Neuronal stem cell (in vitro differentiated cells): ENCODE data around the gene MRFAP1.

ENCODE experiments used
- DNase-seq: peaks from one replicate; pipeline ENCODE4 v3.0.0-alpha.2; 2013; ENCODE audit warnings: low spot score
- H2AFZ ChIP-seq: one replicate; pipeline ENCODE4 v1.6.1; 2013; ENCODE audit warnings: mild to moderate bottlenecking, low read length, inconsistent platforms
- H2AK5ac ChIP-seq: 2 replicates; pipeline ENCODE4 v1.6.1; 2013; ENCODE audit warnings: low read depth, mild to moderate bottlenecking, inconsistent platforms, low read length, moderate library complexity, mixed read lengths
- H2BK120ac ChIP-seq: 2 replicates; pipeline ENCODE4 v1.6.1; 2013; ENCODE audit warnings: low read depth, mild to moderate bottlenecking, inconsistent platforms, low read length, moderate library complexity, mixed read lengths
- H2BK12ac ChIP-seq: one replicate; pipeline ENCODE4 v1.6.1; 2013; ENCODE audit warnings: low read length, inconsistent platforms
- H2BK15ac ChIP-seq: 2 replicates; pipeline ENCODE4 v1.6.1; 2013; ENCODE audit warnings: mild to moderate bottlenecking, low read length, inconsistent platforms, mixed read lengths
- H2BK5ac ChIP-seq: one replicate; pipeline ENCODE4 v1.6.1; 2013; ENCODE audit warnings: inconsistent platforms, mild to moderate bottlenecking, low read length, moderate library complexity
- H3K14ac ChIP-seq: one replicate; pipeline ENCODE4 v1.6.1; 2013; ENCODE audit warnings: low read length, inconsistent platforms
- H3K18ac ChIP-seq: 2 replicates; pipeline ENCODE4 v1.6.1; 2013; ENCODE audit warnings: low read length, inconsistent platforms
- H3K23ac ChIP-seq: 2 replicates; pipeline ENCODE4 v1.6.1; 2013; ENCODE audit warnings: low read depth, mild to moderate bottlenecking, mixed read lengths, low read length, inconsistent platforms; ENCODE audit not compliant: poor library complexity
- H3K27ac ChIP-seq: replicated peaks from 3 replicates; pipeline ENCODE4 v1.5.1; 2013; ENCODE audit warnings: low read length, inconsistent platforms
- H3K27me3 ChIP-seq, 3 experiments: 2 replicates each; pipeline ENCODE4 v1.6.1; 2013; ENCODE audit warnings: low read length in 3 of 3, mild to moderate bottlenecking in 2 of 3, inconsistent platforms in 1 of 3, low read depth in 1 of 3, mixed read lengths in 1 of 3, moderate library complexity in 1 of 3; ENCODE audit not compliant: control insufficient read depth in 3 of 3, insufficient read depth in 3 of 3
- H3K36me3 ChIP-seq, 2 donors: replicated peaks in 1 of 2; 2 replicates each; pipeline ENCODE4 v1.6.1; 2013; ENCODE audit warnings: low read length in 2 of 2; ENCODE audit not compliant: control insufficient read depth in 2 of 2, insufficient read depth in 2 of 2
- H3K4ac ChIP-seq: 2 replicates; pipeline ENCODE4 v1.6.1; 2013; ENCODE audit warnings: inconsistent platforms, mild to moderate bottlenecking, low read length, moderate library complexity
- H3K4me1 ChIP-seq, 2 donors: 1 replicate in 1 of 2; 2 replicates in 1 of 2; pipeline ENCODE4 v1.6.1; 2013; ENCODE audit warnings: low read length in 2 of 2, low read depth in 1 of 2; ENCODE audit not compliant: control insufficient read depth in 2 of 2, insufficient read depth in 1 of 2
- H3K4me2 ChIP-seq: one replicate; pipeline ENCODE4 v1.6.1; 2013; ENCODE audit warnings: mild to moderate bottlenecking, low read length, inconsistent platforms; ENCODE audit not compliant: insufficient read depth, poor library complexity, severe bottlenecking
- H3K4me3 ChIP-seq, 2 donors: 2 replicates each; pipeline ENCODE4 v1.5.1; 2013; ENCODE audit warnings: low read length in 2 of 2, mild to moderate bottlenecking in 2 of 2, inconsistent platforms in 1 of 2, moderate library complexity in 1 of 2
- H3K79me1 ChIP-seq: one replicate; pipeline ENCODE4 v1.6.1; 2013; ENCODE audit warnings: low read depth, mild to moderate bottlenecking, inconsistent platforms, low read length, moderate library complexity
- H3K9ac ChIP-seq: one replicate; pipeline ENCODE4 v1.6.1; 2013; ENCODE audit warnings: mild to moderate bottlenecking, low read depth, low read length, inconsistent platforms; ENCODE audit not compliant: poor library complexity
- H3K9me3 ChIP-seq, 2 donors: replicated peaks in 1 of 2; 2 replicates each; pipeline versions ENCODE3 to v1.6.1; 2013; ENCODE audit warnings: low read length in 2 of 2, mild to moderate bottlenecking in 2 of 2, inconsistent platforms in 1 of 2, low read depth in 1 of 2, mixed read lengths in 1 of 2, moderate library complexity in 1 of 2; ENCODE audit not compliant: control insufficient read depth in 2 of 2, insufficient read depth in 1 of 2
- H4K8ac ChIP-seq: one replicate; pipeline ENCODE4 v1.6.1; 2013; ENCODE audit warnings: low read depth, mild to moderate bottlenecking, inconsistent platforms, low read length, moderate library complexity
- H4K91ac ChIP-seq: one replicate; pipeline ENCODE4 v1.6.1; 2013; ENCODE audit warnings: low read length, low read depth, mild to moderate bottlenecking, inconsistent platforms; ENCODE audit not compliant: poor library complexity
- WGBS, 2 donors: extraction: QIAGEN DNeasy Blood & Tissue Kit; methylation state at CpG; one replicate each; pipeline ENCODE4 v1.1.7; 2013; ENCODE audit warnings: missing lambda C conversion rate in 2 of 2, mixed read lengths in 1 of 2; ENCODE audit not compliant: insufficient read length in 2 of 2, insufficient replicate concordance in 1 of 2; ENCODE audit errors: extremely low coverage in 2 of 2; 5-methylcytosine and 5-hydroxymethylcytosine counted together

MRFAP1 gene

DNA sequence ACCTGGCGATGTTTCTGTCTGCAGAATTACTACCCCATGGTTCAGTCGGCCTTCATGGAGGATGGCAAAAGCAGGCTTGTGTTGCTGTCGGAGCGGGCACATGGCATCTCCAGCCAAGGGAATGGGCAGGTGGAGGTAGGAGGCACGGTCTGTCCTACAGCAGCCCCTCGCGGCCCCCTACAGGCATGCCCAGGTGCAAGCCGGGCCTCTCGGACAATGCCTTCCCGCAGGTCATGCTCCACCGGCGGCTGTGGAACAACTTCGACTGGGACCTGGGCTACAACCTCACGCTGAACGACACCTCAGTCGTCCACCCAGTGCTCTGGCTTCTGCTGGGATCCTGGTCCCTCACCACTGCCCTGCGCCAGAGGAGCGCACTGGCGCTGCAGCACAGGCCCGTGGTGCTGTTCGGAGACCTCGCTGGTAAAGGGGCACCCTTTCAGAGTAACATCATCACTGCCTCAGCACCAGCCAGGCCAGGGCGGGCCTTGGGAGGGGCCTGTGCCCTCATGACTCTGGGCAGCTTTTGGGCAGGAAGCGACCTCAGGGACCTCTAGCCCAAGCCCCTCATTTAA is 29.5 kb upstream of the MRFAP1 start:
- Histone ChIP-seq H3K18ac (no peak overlapping the region), H3K4me2 (no peak overlapping the region), H3K9me3 (peaks cover 0 to 3% of the 10 kb centered on the region in 2 donors), H3K27ac (no peak overlapping the region), H2AK5ac (no peak overlapping the region), H3K27me3 (no peaks in the 10 kb centered on the region), H3K79me1 (peaks cover 1% of the 10 kb centered on the region), H2BK15ac (peak overlapping the region; percentile 68), H3K4me1 (peaks cover 0 to 3% of the 10 kb centered on the region in 2 donors), H3K4me3 (peak overlapping the region in 1 of 2 donors; percentile 29), H3K14ac (peak overlapping the region; percentile 66), H3K36me3 (peaks cover 4 to 30% of the 10 kb centered on the region in 2 donors), H3K4ac (no peak overlapping the region), H2BK12ac (no peak overlapping the region), H2BK5ac (no peak overlapping the region), H4K91ac (no peak overlapping the region), H3K9ac (peak overlapping the region; percentile 68), H3K23ac (peak overlapping the region; percentile 83), H4K8ac (no peak overlapping the region), H2BK120ac (no peak overlapping the region), H2AFZ (no peak overlapping the region)
- no CpG with 5 or more reads among the region's 24 CpGs for WGBS, 2 donors
- DNase-seq, result no peak

DNA sequence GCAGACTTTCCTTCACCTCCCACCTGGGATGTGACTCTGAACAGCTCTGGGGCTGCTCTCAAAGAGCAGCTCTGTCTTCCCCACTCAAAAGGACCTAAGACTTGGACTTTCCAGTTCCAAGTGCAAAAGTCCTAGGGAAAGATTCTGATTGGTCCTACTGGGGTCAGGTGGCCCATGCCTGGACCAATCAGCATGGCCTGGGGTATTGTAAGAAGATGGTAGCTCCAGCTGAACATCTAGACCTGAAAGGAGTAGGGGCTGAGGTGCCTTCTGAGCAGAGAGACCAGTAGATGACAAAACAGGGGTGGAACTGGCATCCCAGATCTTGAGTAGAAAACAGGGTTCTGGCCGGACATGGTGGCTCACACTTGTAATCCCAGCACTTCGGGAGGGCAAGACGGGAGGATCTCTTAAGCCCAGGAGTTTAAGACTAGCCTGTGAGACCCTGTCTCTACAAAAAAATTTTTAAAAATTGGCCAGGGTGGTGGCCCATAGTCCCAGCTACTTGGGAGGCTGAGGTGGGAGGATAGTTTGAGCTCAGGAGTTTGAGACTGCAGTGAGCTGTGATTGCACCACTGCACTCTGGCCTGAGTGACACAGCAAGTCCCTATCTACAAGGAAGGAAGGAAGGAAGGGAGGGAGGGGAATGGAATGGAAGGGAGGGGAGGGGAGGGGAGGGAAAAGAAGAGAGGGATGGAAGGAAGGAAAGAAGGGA is 27.4 kb upstream of the MRFAP1 start:
- no peak overlapping the region for H2AFZ ChIP-seq
- H3K27ac ChIP-seq, result no peak overlapping the region
- no peak overlapping the region for H3K18ac ChIP-seq
- peaks cover 4% of the 10 kb centered on the region for H3K79me1 ChIP-seq
- no CpG with 5 or more reads among the region's 3 CpGs for WGBS, 2 donors
- no peaks in the 10 kb centered on the region for H3K9me3 ChIP-seq
- no peak overlapping the region for H4K8ac ChIP-seq
- H3K14ac ChIP-seq, result no peak overlapping the region
- H3K9ac ChIP-seq, result no peak overlapping the region
- H2BK15ac ChIP-seq, result no peak overlapping the region
- H3K23ac ChIP-seq, result no peak overlapping the region
- H4K91ac ChIP-seq, result no peak overlapping the region
- H2AK5ac ChIP-seq, result no peak overlapping the region
- DNase-seq, result no peak
- H2BK120ac ChIP-seq, result no peak overlapping the region
- H3K4me1 ChIP-seq, result peaks cover 0 to 3% of the 10 kb centered on the region in 2 donors
- H2BK12ac ChIP-seq, result no peak overlapping the region
- no peak overlapping the region for H2BK5ac ChIP-seq
- no peaks in the 10 kb centered on the region for H3K27me3 ChIP-seq
- H3K4me2 ChIP-seq, result no peak overlapping the region
- H3K4me3 ChIP-seq, result no peak overlapping the region
- peaks cover 7 to 41% of the 10 kb centered on the region in 2 donors for H3K36me3 ChIP-seq
- H3K4ac ChIP-seq, result no peak overlapping the region

- Histone ChIP-seq H3K4me1 (peaks cover 0 to under 1% of the 10 kb centered on the region in 2 donors), H4K91ac (no peak overlapping the region), H3K4me2 (no peak overlapping the region), H3K23ac (no peak overlapping the region), H3K9me3 (no peaks in the 10 kb centered on the region), H2AK5ac (no peak overlapping the region), H2BK15ac (no peak overlapping the region), H2BK5ac (no peak overlapping the region), H4K8ac (no peak overlapping the region), H3K36me3 (peaks cover 10 to 46% of the 10 kb centered on the region in 2 donors), H3K4me3 (no peak overlapping the region), H3K27me3 (no peaks in the 10 kb centered on the region), H3K14ac (no peak overlapping the region), H3K9ac (no peak overlapping the region), H3K18ac (peak overlapping the region; percentile 13), H2AFZ (no peak overlapping the region), H3K79me1 (peaks cover 4% of the 10 kb centered on the region), H2BK12ac (no peak overlapping the region), H3K4ac (no peak overlapping the region), H3K27ac (no peak overlapping the region), H2BK120ac (no peak overlapping the region)
- WGBS, 2 donors, result 100% methylated on average over 2 of the region's 17 CpGs; no CpG with 5 or more reads in 1 of the 2 donors
- no peak for DNase-seq
Observed at GRCh38 chr4:6613676-6614651, 26.5 kb upstream of the MRFAP1 start.
